Neural progenitor cell (in vitro differentiated cells): Measurements from ENCODE around the gene SULT4A1. TPM values are rescaled to one million over a fixed set of nuclear protein-coding genes. Genes with fewer than 3 reads are reported as not detected.

ENCODE experiments used
- DNase-seq: peaks from one replicate; pipeline ENCODE4 v3.0.0-alpha.2; 2016; ENCODE audit warnings: low spot score
- H2AFZ ChIP-seq: fragments of 200-600 bp; sonication (generic); replicated peaks from 2 replicates; pipeline ENCODE4 v1.6.1; 2016; ENCODE audit warnings: antibody characterized with exemption
- H3F3A ChIP-seq: fragments of 200-600 bp; sonication (generic); 2 replicates; pipeline ENCODE4 v1.6.1; 2016; ENCODE audit warnings: antibody characterized with exemption, low read depth
- H3K27ac ChIP-seq: fragments of 200-600 bp; sonication (generic); 2 replicates; pipeline ENCODE4 v1.5.1; 2016; ENCODE audit warnings: mild to moderate bottlenecking
- H3K27me3 ChIP-seq: fragments of 200-600 bp; sonication (generic); 2 replicates; pipeline ENCODE4 v1.6.1; 2016; ENCODE audit warnings: mild to moderate bottlenecking, moderate library complexity
- H3K36me3 ChIP-seq: fragments of 200-600 bp; sonication (generic); 2 replicates; pipeline ENCODE4 v1.5.1; 2016
- H3K4me1 ChIP-seq: fragments of 200-600 bp; sonication (generic); 2 replicates; pipeline ENCODE4 v1.6.1; 2016; ENCODE audit warnings: mixed run types
- H3K4me2 ChIP-seq: fragments of 200-600 bp; sonication (generic); 2 replicates; pipeline ENCODE4 v1.6.1; 2016
- H3K4me3 ChIP-seq: fragments of 200-600 bp; sonication (generic); 2 replicates; pipeline ENCODE4 v1.5.1; 2016
- H3K79me2 ChIP-seq: fragments of 200-600 bp; sonication (generic); 2 replicates; pipeline ENCODE4 v1.6.1; 2016; ENCODE audit warnings: low read depth
- H3K9ac ChIP-seq: fragments of 200-600 bp; sonication (generic); 2 replicates; pipeline ENCODE4 v1.6.1; 2016
- H3K9me3 ChIP-seq: fragments of 200-600 bp; sonication (generic); 2 replicates; pipeline ENCODE4 v1.5.1; 2016; ENCODE audit warnings: low read depth
- H4K20me1 ChIP-seq: fragments of 200-600 bp; sonication (generic); 2 replicates; pipeline ENCODE4 v1.6.1; 2016; ENCODE audit warnings: low read depth
- H3K27ac Mint-ChIP-seq: 3 replicates; pipeline ENCODE4 v1.8.0; 2021; ENCODE audit warnings: mixed read lengths
- H3K27me3 Mint-ChIP-seq: 2 replicates; pipeline ENCODE4 v1.8.0; 2022; ENCODE audit warnings: low read depth, mild to moderate bottlenecking, inconsistent platforms, moderate library complexity, mixed read lengths; ENCODE audit not compliant: insufficient read depth
- H3K36me3 Mint-ChIP-seq: 3 replicates; pipeline ENCODE4 v1.8.0; 2021; ENCODE audit warnings: mixed read lengths
- H3K4me1 Mint-ChIP-seq: 3 replicates; pipeline ENCODE4 v1.8.0; 2021; ENCODE audit warnings: mixed read lengths
- H3K4me3 Mint-ChIP-seq: 3 replicates; pipeline ENCODE4 v1.8.0; 2021; ENCODE audit warnings: mild to moderate bottlenecking, moderate library complexity, mixed read lengths
- H3K9me3 Mint-ChIP-seq: 3 replicates; pipeline ENCODE4 v1.8.0; 2020; ENCODE audit warnings: mixed read lengths
- EZH2 ChIP-seq: fragments of 200-600 bp; sonication (generic); IDR thresholded peaks from 2 replicates; pipeline ENCODE4 v1.6.1; 2017; ENCODE audit warnings: antibody characterized with exemption, mild to moderate bottlenecking, moderate library complexity
- EZH2phosphoT487 ChIP-seq: fragments of 200-600 bp; sonication (generic); IDR thresholded peaks from 2 replicates; pipeline ENCODE4 v1.6.1; 2017; ENCODE audit warnings: antibody characterized with exemption
- total RNA-seq: library from RNA; depleted of rRNA; stranded (reverse); fragments of >200 nt; gene quantifications from 2 replicates; pipeline ENCODE4 v1.2.3, GENCODE V29; 2015; ENCODE audit warnings: low replicate concordance
- TF ChIP-seq, protein P1 (sequence below): fragments of 200-600 bp; sonication (generic); IDR thresholded peaks from 2 replicates; pipeline ENCODE4 v1.5.1; 2017; ENCODE audit warnings: antibody characterized with exemption, mild to moderate bottlenecking

Gene SULT4A1
- total RNA-seq, 1 donor from 2014 or later = 14.2 TPM

DNA sequence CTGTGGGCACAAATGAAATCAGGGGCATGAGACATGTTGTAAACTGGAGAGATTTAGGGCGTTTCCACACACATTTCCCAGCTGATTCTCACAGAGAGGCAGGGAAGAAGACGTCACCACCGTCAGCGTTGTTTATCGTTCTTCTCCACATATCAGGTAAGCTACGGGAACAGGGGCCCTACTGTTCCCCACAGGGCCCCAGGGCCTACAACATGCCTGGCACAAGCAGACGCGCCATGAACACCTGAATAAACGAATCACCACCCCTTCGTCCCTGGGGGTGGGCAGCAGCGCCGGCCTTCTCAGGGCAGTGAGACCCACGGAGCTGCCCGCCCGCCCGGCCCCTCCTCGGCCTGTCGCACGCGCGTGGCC, 50.5 kb downstream of the SULT4A1 start:
- Mint-ChIP-seq H3K27me3 (peaks cover 3% of the 10 kb centered on the region), H3K27ac (peak overlapping the region; percentile 90), H3K4me1 (peaks cover 33% of the 10 kb centered on the region), H3K4me3 (peak overlapping the region; percentile 91), H3K9me3 (no peaks in the 10 kb centered on the region), H3K36me3 (peaks cover 7% of the 10 kb centered on the region)
- H3K4me3 ChIP-seq = peak overlapping the region; percentile 58
- no peaks in the 10 kb centered on the region for H3K27me3 ChIP-seq
- H3K36me3 ChIP-seq = no peaks in the 10 kb centered on the region
- peak overlapping the region; percentile 84 for H3K4me2 ChIP-seq
- H3K79me2 ChIP-seq = peaks cover 12% of the 10 kb centered on the region
- no peak overlapping the region for H3K27ac ChIP-seq
- H3F3A ChIP-seq = peaks cover 6% of the 10 kb centered on the region
- TF ChIP-seq EZH2 (no peak), EZH2phosphoT487 (no peak)
- TF ChIP-seq, protein P1, sequence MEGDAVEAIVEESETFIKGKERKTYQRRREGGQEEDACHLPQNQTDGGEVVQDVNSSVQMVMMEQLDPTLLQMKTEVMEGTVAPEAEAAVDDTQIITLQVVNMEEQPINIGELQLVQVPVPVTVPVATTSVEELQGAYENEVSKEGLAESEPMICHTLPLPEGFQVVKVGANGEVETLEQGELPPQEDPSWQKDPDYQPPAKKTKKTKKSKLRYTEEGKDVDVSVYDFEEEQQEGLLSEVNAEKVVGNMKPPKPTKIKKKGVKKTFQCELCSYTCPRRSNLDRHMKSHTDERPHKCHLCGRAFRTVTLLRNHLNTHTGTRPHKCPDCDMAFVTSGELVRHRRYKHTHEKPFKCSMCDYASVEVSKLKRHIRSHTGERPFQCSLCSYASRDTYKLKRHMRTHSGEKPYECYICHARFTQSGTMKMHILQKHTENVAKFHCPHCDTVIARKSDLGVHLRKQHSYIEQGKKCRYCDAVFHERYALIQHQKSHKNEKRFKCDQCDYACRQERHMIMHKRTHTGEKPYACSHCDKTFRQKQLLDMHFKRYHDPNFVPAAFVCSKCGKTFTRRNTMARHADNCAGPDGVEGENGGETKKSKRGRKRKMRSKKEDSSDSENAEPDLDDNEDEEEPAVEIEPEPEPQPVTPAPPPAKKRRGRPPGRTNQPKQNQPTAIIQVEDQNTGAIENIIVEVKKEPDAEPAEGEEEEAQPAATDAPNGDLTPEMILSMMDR = no peak
- H2AFZ ChIP-seq = peak overlapping the region; percentile 65
- no peaks in the 10 kb centered on the region for H3K9me3 ChIP-seq
- peak overlapping the region; percentile 2 for H3K9ac ChIP-seq
- no peak for DNase-seq
- H4K20me1 ChIP-seq = no peaks in the 10 kb centered on the region
- H3K4me1 ChIP-seq = peaks cover 9% of the 10 kb centered on the region

DNA sequence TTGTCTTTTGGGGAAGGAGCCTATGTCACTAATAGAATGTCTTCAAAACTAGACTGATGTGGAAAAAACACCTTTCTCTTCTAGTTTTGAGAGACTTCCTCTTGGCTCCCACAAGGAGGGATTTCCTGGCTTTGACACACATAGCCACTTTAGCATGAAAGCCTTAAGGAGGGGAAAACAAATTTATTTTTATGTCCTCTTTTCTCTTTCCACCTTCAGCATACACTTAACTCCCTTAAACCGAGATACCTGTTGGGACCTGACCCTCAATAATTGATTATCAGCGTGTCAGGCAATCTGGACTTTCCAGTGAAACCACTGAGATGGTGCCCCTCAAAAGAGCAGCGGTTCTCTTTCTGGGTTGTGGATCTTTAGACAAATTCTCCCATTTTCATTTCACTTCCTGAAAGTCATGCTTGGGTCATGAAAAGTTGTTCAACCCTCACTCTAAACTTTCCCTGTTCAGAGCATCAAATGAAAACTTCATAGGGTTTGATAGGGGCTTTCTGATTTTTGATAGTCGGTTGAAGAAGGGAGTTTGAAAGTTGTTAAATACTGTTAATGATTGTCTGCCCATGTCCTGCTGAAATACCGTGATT, 59.3 kb downstream of the SULT4A1 start:
- no peaks in the 10 kb centered on the region for H3K9me3 ChIP-seq

DNA sequence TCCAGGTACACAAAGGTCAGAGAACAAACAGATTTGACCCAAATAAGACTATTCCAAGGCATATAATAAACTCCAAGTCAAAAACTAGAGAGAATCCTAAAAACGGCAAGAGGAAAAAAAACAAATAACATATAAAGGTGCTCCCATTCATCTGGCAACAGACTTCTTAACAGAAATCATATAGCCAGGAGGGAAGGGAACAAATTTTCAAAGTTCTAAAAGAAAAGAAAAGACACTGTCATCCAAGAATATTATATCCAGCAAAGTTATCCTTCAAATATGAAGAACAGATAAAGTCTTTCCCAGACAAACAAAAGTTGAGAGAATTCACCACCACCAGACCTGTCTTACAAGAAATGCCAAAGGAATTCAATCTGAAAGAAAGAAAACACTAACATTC, 61.3 kb downstream of the SULT4A1 start:
- no peaks in the 10 kb centered on the region for H3K36me3 Mint-ChIP-seq
- no peaks in the 10 kb centered on the region for H3K36me3 ChIP-seq
- no peaks in the 10 kb centered on the region for H3K9me3 ChIP-seq
- no peak overlapping the region for H3K4me2 ChIP-seq
- no peaks in the 10 kb centered on the region for H3K4me1 ChIP-seq
- no peak overlapping the region for H2AFZ ChIP-seq
- peaks cover 5% of the 10 kb centered on the region for H3K9me3 Mint-ChIP-seq
- H3K4me3 Mint-ChIP-seq = no peak overlapping the region
- H3K4me3 ChIP-seq = no peak overlapping the region
- H3K9ac ChIP-seq = no peak overlapping the region
- TF ChIP-seq EZH2phosphoT487 (no peak), EZH2 (no peak)
- TF ChIP-seq, protein P1 = no peak
- no peaks in the 10 kb centered on the region for H3K79me2 ChIP-seq
- DNase-seq = no peak
- no peaks in the 10 kb centered on the region for H3K27me3 Mint-ChIP-seq
- no peaks in the 10 kb centered on the region for H3K4me1 Mint-ChIP-seq
- no peaks in the 10 kb centered on the region for H4K20me1 ChIP-seq
- no peak overlapping the region for H3K27ac Mint-ChIP-seq
- peaks cover 38% of the 10 kb centered on the region for H3K27me3 ChIP-seq
- no peaks in the 10 kb centered on the region for H3F3A ChIP-seq
- H3K27ac ChIP-seq = no peak overlapping the region

More for the DNA sequence above, 59.3 kb downstream of the SULT4A1 start:
- TF ChIP-seq EZH2phosphoT487 (no peak), EZH2 (no peak)
- TF ChIP-seq, protein P1 = no peak
- H3K4me3 Mint-ChIP-seq = no peak overlapping the region
- H2AFZ ChIP-seq = no peak overlapping the region
- H3F3A ChIP-seq = no peaks in the 10 kb centered on the region
- no peak overlapping the region for H3K27ac ChIP-seq
- no peaks in the 10 kb centered on the region for H3K27me3 Mint-ChIP-seq
- no peak overlapping the region for H3K4me2 ChIP-seq
- no peaks in the 10 kb centered on the region for H4K20me1 ChIP-seq
- peaks cover 38% of the 10 kb centered on the region for H3K27me3 ChIP-seq
- DNase-seq = no peak
- H3K4me1 Mint-ChIP-seq = no peaks in the 10 kb centered on the region
- no peaks in the 10 kb centered on the region for H3K4me1 ChIP-seq
- no peak overlapping the region for H3K4me3 ChIP-seq
- peaks cover 5% of the 10 kb centered on the region for H3K9me3 Mint-ChIP-seq
- no peak overlapping the region for H3K27ac Mint-ChIP-seq
- no peaks in the 10 kb centered on the region for H3K36me3 ChIP-seq
- H3K36me3 Mint-ChIP-seq = no peaks in the 10 kb centered on the region
- H3K9ac ChIP-seq = no peak overlapping the region
- no peaks in the 10 kb centered on the region for H3K79me2 ChIP-seq
